Parathyroid adenoma (tissue), 2 donors: ENCODE results near the gene UNC5C.

Experiments used
- H2AFZ ChIP-seq: fragments of 300-600 bp; sonication (generic); one replicate; pipeline ENCODE4 v1.7.0; 2017; ENCODE audit warnings: antibody characterized with exemption, mild to moderate bottlenecking
- H3K27ac ChIP-seq: fragments of 300-600 bp; sonication (generic); one replicate; pipeline ENCODE4 v1.7.0; 2017
- H3K27me3 ChIP-seq: fragments of 300-600 bp; sonication (generic); one replicate; pipeline ENCODE4 v1.7.0; 2017; ENCODE audit warnings: low read length; ENCODE audit not compliant: control insufficient read depth, insufficient read depth
- H3K36me3 ChIP-seq: fragments of 300-600 bp; sonication (generic); one replicate; pipeline ENCODE4 v1.7.0; 2017; ENCODE audit warnings: low read length; ENCODE audit not compliant: control insufficient read depth, insufficient read depth
- H3K4me1 ChIP-seq: fragments of 300-600 bp; sonication (generic); one replicate; pipeline ENCODE4 v1.7.0; 2017; ENCODE audit warnings: control low read depth
- H3K4me2 ChIP-seq: fragments of 300-600 bp; sonication (generic); one replicate; pipeline ENCODE4 v1.7.0; 2017; ENCODE audit warnings: low read length
- H3K4me3 ChIP-seq: fragments of 300-600 bp; sonication (generic); one replicate; pipeline ENCODE4 v1.7.0; 2017; ENCODE audit warnings: low read depth, low read length
- H3K79me2 ChIP-seq: fragments of 300-600 bp; sonication (generic); one replicate; pipeline ENCODE4 v1.7.0; 2017; ENCODE audit warnings: control low read depth
- H3K9ac ChIP-seq: fragments of 300-600 bp; sonication (generic); one replicate; pipeline ENCODE4 v1.7.0; 2017; ENCODE audit warnings: mild to moderate bottlenecking
- H3K9me3 ChIP-seq: fragments of 300-600 bp; sonication (generic); one replicate; pipeline ENCODE4 v1.7.0; 2017; ENCODE audit warnings: low read length; ENCODE audit not compliant: control insufficient read depth
- CTCF ChIP-seq: fragments of 300-600 bp; sonication (generic); IDR thresholded peaks from one replicate; pipeline ENCODE4 v1.7.0; 2017; ENCODE audit warnings: antibody characterized with exemption, mild to moderate bottlenecking
- donor health status: primary hyperparathyroidism.

UNC5C gene

DNA sequence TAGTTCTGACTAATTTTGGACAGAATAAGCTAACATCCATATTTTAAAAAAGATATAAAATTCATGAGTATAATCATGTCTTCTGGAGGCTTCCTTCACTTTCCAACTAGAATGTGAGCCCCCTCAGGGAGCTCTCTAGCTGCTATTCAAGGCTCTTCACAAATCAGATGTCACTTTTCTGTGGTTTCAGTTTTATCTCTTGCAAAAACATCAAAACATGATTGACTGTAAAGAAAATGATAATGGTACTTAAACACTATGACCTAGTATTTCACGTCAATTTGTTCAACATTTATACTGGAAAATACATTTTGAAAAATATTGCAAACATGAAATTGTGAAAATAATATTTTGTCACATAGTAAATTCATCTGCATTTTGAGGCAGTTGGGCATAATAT is 234.2 kb downstream of the UNC5C start:
- H3K27ac ChIP-seq, result no peak overlapping the region
- no peak overlapping the region for H3K4me3 ChIP-seq
- H2AFZ ChIP-seq, result no peak overlapping the region
- H3K79me2 ChIP-seq, result no peaks in the 10 kb centered on the region
- H3K36me3 ChIP-seq, result no peaks in the 10 kb centered on the region
- H3K9ac ChIP-seq, result no peak overlapping the region
- H3K27me3 ChIP-seq, result no peaks in the 10 kb centered on the region
- no peaks in the 10 kb centered on the region for H3K9me3 ChIP-seq
- no peaks in the 10 kb centered on the region for H3K4me1 ChIP-seq
- H3K4me2 ChIP-seq, result no peak overlapping the region
- no peak for TF ChIP-seq CTCF

GRCh38 chr4:95304898-95305297 is 243.9 kb downstream of the UNC5C start:
- Histone ChIP-seq H3K4me2 (no peak overlapping the region), H3K4me1 (no peaks in the 10 kb centered on the region), H3K9me3 (no peaks in the 10 kb centered on the region), H3K27me3 (no peaks in the 10 kb centered on the region), H3K4me3 (no peak overlapping the region), H3K36me3 (no peaks in the 10 kb centered on the region), H3K79me2 (no peaks in the 10 kb centered on the region), H2AFZ (no peak overlapping the region), H3K27ac (no peak overlapping the region), H3K9ac (no peak overlapping the region)
- no peak for TF ChIP-seq CTCF

DNA sequence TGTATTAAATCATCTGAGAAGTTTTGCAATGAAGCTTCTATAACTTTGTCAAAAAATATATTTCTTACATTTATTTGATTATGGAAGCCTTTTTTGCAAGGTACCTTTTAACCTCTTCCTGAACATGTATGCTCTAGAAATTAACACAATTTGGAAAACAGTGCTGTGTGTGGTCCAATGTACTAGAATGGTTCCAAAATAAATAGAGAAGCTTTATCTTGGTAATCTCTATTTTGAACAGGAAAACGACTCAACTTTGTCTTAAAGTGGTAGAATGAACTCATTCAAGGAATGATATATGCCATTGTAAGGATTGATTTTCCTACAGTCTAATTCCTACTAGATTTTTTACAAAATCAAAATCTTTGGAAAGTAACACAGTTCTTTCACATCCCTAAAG is 248.5 kb downstream of the UNC5C start:
- Histone ChIP-seq H3K27me3 (no peaks in the 10 kb centered on the region), H3K9me3 (no peaks in the 10 kb centered on the region), H3K4me1 (no peaks in the 10 kb centered on the region), H3K79me2 (no peaks in the 10 kb centered on the region), H3K4me3 (no peak overlapping the region), H3K4me2 (no peak overlapping the region), H2AFZ (no peak overlapping the region), H3K9ac (no peak overlapping the region), H3K36me3 (no peaks in the 10 kb centered on the region), H3K27ac (no peak overlapping the region)
- no peak for TF ChIP-seq CTCF

DNA sequence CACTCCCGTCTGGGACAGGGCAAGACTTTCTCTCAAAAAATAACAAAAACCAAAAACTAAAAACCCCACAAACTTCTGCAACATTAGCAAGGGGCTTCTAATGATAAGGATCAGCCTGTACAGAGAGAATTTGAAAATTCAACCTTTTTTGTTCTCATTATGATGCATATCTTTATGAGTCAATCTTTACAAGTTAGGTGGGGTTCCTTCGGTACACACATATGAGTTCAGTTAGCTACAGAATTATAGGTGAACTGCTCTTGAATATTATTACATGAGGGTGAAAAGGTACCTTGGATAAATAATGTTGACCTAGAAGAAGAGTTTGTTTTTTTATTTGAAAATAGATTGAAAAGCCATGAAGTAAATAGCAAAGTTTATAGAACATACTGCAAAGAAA is 252.7 kb downstream of the UNC5C start:
- H3K36me3 ChIP-seq, result no peaks in the 10 kb centered on the region
- H3K9me3 ChIP-seq, result no peaks in the 10 kb centered on the region
- TF ChIP-seq CTCF, result no peak
- no peaks in the 10 kb centered on the region for H3K27me3 ChIP-seq
- no peak overlapping the region for H2AFZ ChIP-seq
- no peak overlapping the region for H3K4me2 ChIP-seq
- no peak overlapping the region for H3K4me3 ChIP-seq
- no peak overlapping the region for H3K9ac ChIP-seq
- H3K4me1 ChIP-seq, result no peaks in the 10 kb centered on the region
- no peak overlapping the region for H3K27ac ChIP-seq
- no peaks in the 10 kb centered on the region for H3K79me2 ChIP-seq

DNA sequence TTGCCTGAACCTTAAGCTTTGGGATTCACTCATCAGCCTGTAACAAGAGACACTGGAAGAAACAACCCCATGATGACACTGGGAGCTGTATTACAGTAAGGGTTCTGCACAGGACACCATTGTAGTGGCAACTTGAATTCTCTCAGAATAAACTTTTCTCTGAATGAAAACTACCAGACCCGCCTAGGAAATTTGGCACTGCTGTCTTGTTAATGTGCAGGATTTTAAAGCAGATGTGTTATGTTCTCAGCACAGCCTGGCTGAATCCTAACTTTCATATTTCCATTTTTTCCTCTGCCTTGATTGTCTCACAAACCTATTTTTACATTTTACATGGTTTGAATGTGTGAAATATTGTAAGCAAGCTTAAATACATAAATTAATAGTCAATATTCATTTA is 253.6 kb downstream of the UNC5C start:
- Histone ChIP-seq H3K27ac (no peak overlapping the region), H3K27me3 (no peaks in the 10 kb centered on the region), H3K36me3 (no peaks in the 10 kb centered on the region), H3K79me2 (no peaks in the 10 kb centered on the region), H3K4me1 (no peaks in the 10 kb centered on the region), H3K4me2 (no peak overlapping the region), H3K9ac (no peak overlapping the region), H2AFZ (no peak overlapping the region), H3K4me3 (no peak overlapping the region), H3K9me3 (no peaks in the 10 kb centered on the region)
- TF ChIP-seq CTCF, result no peak
